Loucy (cell line): ENCODE measurements around the gene VWF.

Source experiments
- H2AFZ ChIP-seq: fragments of 200-600 bp; sonication (generic); 2 replicates; pipeline ENCODE4 v1.6.0; 2016; ENCODE audit warnings: antibody characterized with exemption, mild to moderate bottlenecking, low read length, moderate library complexity
- H3F3A ChIP-seq: fragments of 200-600 bp; 2 replicates; pipeline ENCODE4 v1.6.0; 2016; ENCODE audit warnings: antibody characterized with exemption, low read depth, mild to moderate bottlenecking
- H3K27me3 ChIP-seq: fragments of 200-600 bp; sonication (generic); 2 replicates; pipeline ENCODE4 v1.6.1; 2014; ENCODE audit warnings: low read length, mild to moderate bottlenecking; ENCODE audit not compliant: insufficient read depth, poor library complexity, severe bottlenecking
- H3K36me3 ChIP-seq: fragments of 200-600 bp; sonication (generic); 2 replicates; pipeline ENCODE4 v1.6.1; 2016; ENCODE audit warnings: low read length; ENCODE audit not compliant: insufficient read depth
- H3K4me1 ChIP-seq: fragments of 200-600 bp; sonication (generic); 2 replicates; pipeline ENCODE4 v1.5.1; 2014; ENCODE audit warnings: low read length, mild to moderate bottlenecking; ENCODE audit not compliant: insufficient read depth, poor library complexity, severe bottlenecking
- H3K4me2 ChIP-seq: fragments of 200-600 bp; sonication (generic); 2 replicates; pipeline ENCODE4 v1.6.0; 2014; ENCODE audit warnings: antibody characterized with exemption, low read length, low read depth, mild to moderate bottlenecking; ENCODE audit not compliant: poor library complexity, severe bottlenecking
- H3K4me3 ChIP-seq: fragments of 200-600 bp; sonication (generic); 2 replicates; pipeline ENCODE4 v1.5.1; 2014; ENCODE audit warnings: low read length, mild to moderate bottlenecking, mixed read lengths; ENCODE audit not compliant: poor library complexity, severe bottlenecking
- H3K79me2 ChIP-seq: fragments of 200-600 bp; sonication (generic); 2 replicates; pipeline ENCODE4 v1.6.1; 2014; ENCODE audit warnings: low read length; ENCODE audit not compliant: insufficient read depth
- H3K9ac ChIP-seq: fragments of 200-600 bp; sonication (generic); 2 replicates; pipeline ENCODE4 v1.6.0; 2014; ENCODE audit warnings: mild to moderate bottlenecking, low read depth, low read length, moderate library complexity; ENCODE audit not compliant: poor library complexity, severe bottlenecking
- H3K9me2 ChIP-seq: fragments of 200-600 bp; sonication (generic); replicated peaks from 2 replicates; pipeline ENCODE4 v1.6.1; 2016; ENCODE audit warnings: low read depth, low read length, mixed read lengths
- H3K9me3 ChIP-seq: fragments of 200-600 bp; sonication (generic); 2 replicates; pipeline ENCODE4 v1.6.1; 2014; ENCODE audit warnings: mild to moderate bottlenecking, antibody characterized with exemption, low read length, low read depth; ENCODE audit not compliant: insufficient read depth
- H4K20me1 ChIP-seq: fragments of 200-600 bp; sonication (generic); 2 replicates; pipeline ENCODE4 v1.6.0; 2014; ENCODE audit warnings: antibody characterized with exemption, low read length, mild to moderate bottlenecking; ENCODE audit not compliant: insufficient read depth, poor library complexity, severe bottlenecking
- EZH2phosphoT487 ChIP-seq: fragments of 200-600 bp; IDR thresholded peaks from 2 replicates; pipeline ENCODE4 v1.6.1; 2018; ENCODE audit warnings: antibody characterized with exemption, mild to moderate bottlenecking, moderate library complexity, borderline replicate concordance
- TF ChIP-seq, protein P1 (sequence below): fragments of 200-600 bp; sonication (generic); conservative IDR thresholded peaks from 2 replicates; pipeline ENCODE4 v1.5.1; 2014; ENCODE audit warnings: mild to moderate bottlenecking, antibody characterized with exemption, low read length

The VWF gene

DNA sequence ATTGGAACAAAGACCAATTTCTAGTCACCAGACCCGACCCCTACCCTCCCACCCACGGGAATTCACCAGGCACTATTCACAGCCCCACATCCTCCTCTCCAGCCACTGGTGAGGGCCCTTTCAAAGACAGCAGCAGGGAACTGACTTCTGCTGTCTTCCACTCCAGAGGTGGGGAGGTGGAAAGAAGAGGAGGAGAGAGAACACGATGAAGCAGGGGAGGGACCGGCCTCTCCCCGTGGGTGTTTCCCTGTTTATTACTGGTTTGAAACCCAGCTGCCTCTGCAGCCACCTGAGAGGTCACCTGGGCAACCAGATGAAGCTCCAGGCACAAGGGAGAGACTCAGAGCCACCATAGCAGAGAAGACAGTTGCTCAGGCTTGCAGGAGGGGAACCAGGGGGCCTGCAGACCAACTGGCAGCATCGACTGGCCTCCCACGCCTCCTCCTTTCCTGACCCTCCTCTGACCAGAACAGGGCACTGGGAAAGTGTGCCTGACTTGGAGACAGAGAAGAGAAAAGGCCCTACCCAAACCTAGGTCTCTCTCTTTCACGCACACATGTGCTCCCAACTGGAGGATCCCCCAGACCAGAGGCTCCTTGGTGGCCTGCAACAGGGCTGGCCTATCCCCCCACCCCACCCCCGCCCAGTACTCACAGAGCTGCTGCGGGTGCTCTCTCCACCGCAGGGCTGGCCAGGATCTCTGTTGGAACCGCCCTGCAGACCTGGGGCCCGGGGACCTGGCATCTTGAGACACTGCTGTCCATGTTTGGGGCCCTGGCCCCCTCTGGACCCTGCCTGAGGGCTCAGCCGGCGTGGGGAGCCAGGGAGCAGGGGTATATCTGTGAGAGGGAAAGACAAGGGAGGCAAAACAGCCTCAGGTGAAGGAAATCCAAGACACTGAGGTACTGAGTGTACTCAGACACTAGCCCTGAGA lies 202.2 kb downstream of the VWF start:
- H3K79me2 ChIP-seq: no peaks in the 10 kb centered on the region
- no peaks in the 10 kb centered on the region for H3K27me3 ChIP-seq
- H3K4me3 ChIP-seq: no peak overlapping the region
- no peaks in the 10 kb centered on the region for H3K36me3 ChIP-seq
- TF ChIP-seq, protein P1, sequence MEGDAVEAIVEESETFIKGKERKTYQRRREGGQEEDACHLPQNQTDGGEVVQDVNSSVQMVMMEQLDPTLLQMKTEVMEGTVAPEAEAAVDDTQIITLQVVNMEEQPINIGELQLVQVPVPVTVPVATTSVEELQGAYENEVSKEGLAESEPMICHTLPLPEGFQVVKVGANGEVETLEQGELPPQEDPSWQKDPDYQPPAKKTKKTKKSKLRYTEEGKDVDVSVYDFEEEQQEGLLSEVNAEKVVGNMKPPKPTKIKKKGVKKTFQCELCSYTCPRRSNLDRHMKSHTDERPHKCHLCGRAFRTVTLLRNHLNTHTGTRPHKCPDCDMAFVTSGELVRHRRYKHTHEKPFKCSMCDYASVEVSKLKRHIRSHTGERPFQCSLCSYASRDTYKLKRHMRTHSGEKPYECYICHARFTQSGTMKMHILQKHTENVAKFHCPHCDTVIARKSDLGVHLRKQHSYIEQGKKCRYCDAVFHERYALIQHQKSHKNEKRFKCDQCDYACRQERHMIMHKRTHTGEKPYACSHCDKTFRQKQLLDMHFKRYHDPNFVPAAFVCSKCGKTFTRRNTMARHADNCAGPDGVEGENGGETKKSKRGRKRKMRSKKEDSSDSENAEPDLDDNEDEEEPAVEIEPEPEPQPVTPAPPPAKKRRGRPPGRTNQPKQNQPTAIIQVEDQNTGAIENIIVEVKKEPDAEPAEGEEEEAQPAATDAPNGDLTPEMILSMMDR: no peak
- TF ChIP-seq EZH2phosphoT487: no peak
- H4K20me1 ChIP-seq: no peaks in the 10 kb centered on the region
- H3K9me2 ChIP-seq: no peaks in the 10 kb centered on the region
- no peaks in the 10 kb centered on the region for H3F3A ChIP-seq
- no peak overlapping the region for H2AFZ ChIP-seq
- H3K4me1 ChIP-seq: no peaks in the 10 kb centered on the region
- no peak overlapping the region for H3K4me2 ChIP-seq
- no peaks in the 10 kb centered on the region for H3K9me3 ChIP-seq
- H3K9ac ChIP-seq: no peak overlapping the region

DNA sequence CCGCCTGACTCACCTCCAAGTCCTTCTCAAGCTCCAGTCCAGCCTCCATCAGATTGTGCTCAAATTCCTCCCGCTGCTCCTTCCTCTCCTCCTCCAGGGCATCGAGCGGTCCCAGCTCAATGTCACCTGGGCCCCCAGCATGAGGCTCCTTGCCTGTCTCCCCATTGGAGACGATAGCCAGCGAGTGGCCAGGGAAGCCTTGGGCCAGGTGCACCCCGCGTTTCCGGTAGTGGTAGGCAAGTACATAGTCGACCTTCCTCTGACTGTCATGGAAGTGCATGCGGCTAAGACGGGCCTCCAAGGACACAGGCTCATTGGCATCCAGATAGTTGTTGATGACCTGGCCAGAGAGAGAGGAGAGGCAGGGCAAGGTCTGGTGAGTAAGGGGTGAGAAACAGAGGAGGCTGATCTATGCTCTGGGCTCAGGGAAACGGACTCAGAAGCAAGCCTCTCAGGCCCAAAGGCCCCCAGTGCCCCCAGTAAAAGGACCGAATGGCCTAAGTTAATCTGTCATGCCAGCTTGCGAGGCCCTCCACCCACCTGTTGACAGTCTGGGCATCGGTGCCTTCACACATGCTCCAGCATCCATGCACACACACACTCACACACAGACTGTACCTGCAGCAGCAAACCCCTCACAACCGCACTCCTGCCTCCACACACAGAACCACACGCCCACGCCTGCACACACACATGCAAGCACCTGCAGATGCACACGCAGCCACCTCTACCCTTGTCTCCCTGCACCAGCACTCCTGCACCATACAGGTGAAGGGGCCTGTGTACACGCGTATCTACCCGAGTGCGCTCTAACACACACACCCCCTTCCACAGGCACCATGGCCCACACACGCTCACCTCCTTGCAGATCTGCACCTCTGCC lies 203.2 kb downstream of the VWF start:
- Histone ChIP-seq H4K20me1 (no peaks in the 10 kb centered on the region), H3F3A (no peaks in the 10 kb centered on the region), H3K27me3 (no peaks in the 10 kb centered on the region), H3K9me2 (no peaks in the 10 kb centered on the region), H3K79me2 (no peaks in the 10 kb centered on the region), H3K36me3 (no peaks in the 10 kb centered on the region), H2AFZ (no peak overlapping the region), H3K4me2 (no peak overlapping the region), H3K4me3 (no peak overlapping the region), H3K4me1 (no peaks in the 10 kb centered on the region), H3K9ac (no peak overlapping the region), H3K9me3 (no peaks in the 10 kb centered on the region)
- TF ChIP-seq, protein P1: no peak
- TF ChIP-seq EZH2phosphoT487: no peak

DNA sequence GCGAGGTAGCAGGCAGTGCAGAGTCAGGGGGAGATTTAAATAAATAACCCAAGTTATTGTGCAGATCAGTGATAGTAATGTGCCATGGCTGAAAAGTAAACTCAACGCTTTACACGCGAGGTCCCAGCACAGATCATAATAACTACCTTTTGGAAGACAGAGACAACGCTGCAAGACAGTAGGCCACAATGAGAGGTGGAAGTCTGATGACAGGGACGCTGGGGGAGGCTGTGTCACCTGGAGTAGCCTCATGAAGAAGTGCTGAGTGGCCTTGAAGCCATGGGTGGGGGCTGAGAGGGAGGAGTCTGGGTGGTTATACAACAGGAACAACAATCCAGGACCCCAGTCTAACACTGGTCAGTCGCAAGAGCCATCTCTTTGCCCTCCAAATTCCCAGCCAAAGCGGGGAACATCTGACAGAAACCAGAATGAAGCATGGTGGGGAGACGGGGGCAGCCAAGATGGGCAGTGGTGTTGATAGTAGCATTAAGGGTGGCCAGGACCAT lies 207.6 kb downstream of the VWF start:
- Histone ChIP-seq H3K9me3 (no peaks in the 10 kb centered on the region), H4K20me1 (no peaks in the 10 kb centered on the region), H3K27me3 (no peaks in the 10 kb centered on the region), H3K36me3 (no peaks in the 10 kb centered on the region), H3F3A (no peaks in the 10 kb centered on the region), H3K9me2 (no peaks in the 10 kb centered on the region), H3K9ac (no peak overlapping the region), H2AFZ (no peak overlapping the region), H3K4me2 (no peak overlapping the region), H3K4me3 (no peak overlapping the region), H3K79me2 (no peaks in the 10 kb centered on the region), H3K4me1 (no peaks in the 10 kb centered on the region)
- TF ChIP-seq, protein P1: no peak
- no peak for TF ChIP-seq EZH2phosphoT487
